ENCODE data around the gene DPP6. TPM values are rescaled to one million over a fixed set of nuclear protein-coding genes. Genes with fewer than 3 reads are reported as not detected.
A peak's percentile ranks its signal among the peaks of the same experiment; 100 is the strongest.

DPP6 gene
- total and polyA plus RNA-seq, 11 donors = 0.05 to 2.9 (median 0.11) TPM; not detected in 3

DNA sequence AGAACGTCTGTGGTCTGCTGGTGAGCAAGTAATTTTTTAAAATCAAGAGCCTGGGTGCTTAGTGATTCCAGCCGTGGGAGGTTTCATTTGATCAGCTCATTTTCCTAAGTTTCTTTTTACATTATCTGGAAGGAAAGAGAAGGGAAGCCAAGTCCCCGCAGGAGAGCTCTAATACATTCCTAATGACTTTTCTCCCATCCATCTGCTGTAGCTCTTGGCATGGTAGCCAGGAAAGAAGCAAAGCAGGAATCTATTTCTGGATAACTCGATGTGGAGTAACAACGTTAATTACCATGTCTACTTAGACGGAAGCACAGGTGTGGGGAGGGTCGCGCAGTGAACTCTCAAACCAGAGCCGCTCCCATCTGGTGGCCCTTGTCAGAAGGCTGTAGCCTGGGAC lies 828.8 kb downstream of the DPP6 start:
- ATAC-seq (no peak), DNase-seq (no peak)
- WGBS, 4 donors = 61 to 70% (median 66%) methylated on average over 9 of the region's 9 CpGs
- Histone ChIP-seq H3K4me1 (no peaks in the 10 kb centered on the region), H3K4me3 (no peak overlapping the region), H3K27ac (no peak overlapping the region), H3K9me3 (no peaks in the 10 kb centered on the region), H3K27me3 (peaks cover 0 to 23% (median 2%) of the 10 kb centered on the region in 9 donors), H3K36me3 (no peaks in the 10 kb centered on the region)
- intact Hi-C loops (cut with DNase I) = no loop called here
- TF ChIP-seq POLR2A (IDR thresholded peaks at IDR 0.05) = no peak
- TF ChIP-seq, protein P1, sequence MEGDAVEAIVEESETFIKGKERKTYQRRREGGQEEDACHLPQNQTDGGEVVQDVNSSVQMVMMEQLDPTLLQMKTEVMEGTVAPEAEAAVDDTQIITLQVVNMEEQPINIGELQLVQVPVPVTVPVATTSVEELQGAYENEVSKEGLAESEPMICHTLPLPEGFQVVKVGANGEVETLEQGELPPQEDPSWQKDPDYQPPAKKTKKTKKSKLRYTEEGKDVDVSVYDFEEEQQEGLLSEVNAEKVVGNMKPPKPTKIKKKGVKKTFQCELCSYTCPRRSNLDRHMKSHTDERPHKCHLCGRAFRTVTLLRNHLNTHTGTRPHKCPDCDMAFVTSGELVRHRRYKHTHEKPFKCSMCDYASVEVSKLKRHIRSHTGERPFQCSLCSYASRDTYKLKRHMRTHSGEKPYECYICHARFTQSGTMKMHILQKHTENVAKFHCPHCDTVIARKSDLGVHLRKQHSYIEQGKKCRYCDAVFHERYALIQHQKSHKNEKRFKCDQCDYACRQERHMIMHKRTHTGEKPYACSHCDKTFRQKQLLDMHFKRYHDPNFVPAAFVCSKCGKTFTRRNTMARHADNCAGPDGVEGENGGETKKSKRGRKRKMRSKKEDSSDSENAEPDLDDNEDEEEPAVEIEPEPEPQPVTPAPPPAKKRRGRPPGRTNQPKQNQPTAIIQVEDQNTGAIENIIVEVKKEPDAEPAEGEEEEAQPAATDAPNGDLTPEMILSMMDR (IDR thresholded peaks at IDR 0.05) = no peak

DNA sequence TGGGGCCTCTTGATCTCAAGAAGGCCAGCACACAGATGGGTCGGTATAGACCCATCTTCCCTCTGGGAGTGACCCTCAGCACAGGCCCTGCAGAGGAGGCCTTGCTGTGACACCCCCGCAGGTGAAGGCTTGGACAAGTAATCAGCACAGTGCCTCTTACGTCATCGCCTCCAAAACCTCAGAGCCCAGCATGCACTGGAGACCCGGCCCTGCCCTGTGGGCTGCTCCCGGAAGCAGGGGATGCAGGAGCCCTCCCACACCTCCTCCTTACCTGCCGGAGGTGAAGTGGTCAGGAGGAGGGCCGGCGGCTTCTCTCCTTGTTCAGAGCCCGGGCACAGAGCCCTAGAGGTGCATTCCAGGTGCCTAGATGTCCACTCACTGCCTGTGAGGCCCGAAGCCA lies 829.3 kb downstream of the DPP6 start:
- no peak overlapping the region for H3K27ac ChIP-seq
- TF ChIP-seq, protein P1 (IDR thresholded peaks at IDR 0.05) = no peak
- TF ChIP-seq POLR2A (IDR thresholded peaks at IDR 0.05) = no peak
- H3K27me3 ChIP-seq = peaks cover 0 to 18% (median 0%) of the 10 kb centered on the region in 9 donors
- H3K4me3 ChIP-seq = no peak overlapping the region
- no peaks in the 10 kb centered on the region for H3K36me3 ChIP-seq
- intact Hi-C loops (cut with DNase I) = no loop called here
- 81 to 87% (median 83%) methylated on average over 7 to 11 of the region's 11 CpGs for WGBS, 4 donors
- no peaks in the 10 kb centered on the region for H3K4me1 ChIP-seq
- ATAC-seq (no peak), DNase-seq (no peak)
- H3K9me3 ChIP-seq = no peaks in the 10 kb centered on the region

DNA sequence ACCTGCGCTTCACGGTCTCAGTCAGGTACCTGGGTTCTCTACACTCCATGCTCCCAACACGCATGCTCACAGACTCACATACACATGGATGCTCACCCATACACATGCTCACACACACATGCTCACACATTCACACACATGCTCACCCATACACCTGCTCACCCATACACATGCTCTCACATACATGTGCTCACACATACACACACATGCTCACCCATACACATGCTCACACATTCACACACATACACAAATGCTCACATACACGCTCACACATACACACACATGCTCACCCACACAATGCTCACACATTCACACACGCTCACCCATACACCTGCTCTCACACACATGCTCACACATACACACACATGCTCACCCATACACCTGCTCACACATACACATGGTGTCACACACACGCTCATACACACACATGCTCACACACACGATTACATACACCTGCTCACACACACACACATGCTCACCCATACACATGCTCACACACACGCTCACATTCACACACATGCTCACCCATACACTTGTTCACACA lies 830.8 kb downstream of the DPP6 start:
- WGBS, 4 donors = 73 to 96% (median 96%) methylated on average over 8 of the region's 8 CpGs
- Histone ChIP-seq H3K4me3 (no peak overlapping the region), H3K36me3 (no peaks in the 10 kb centered on the region), H3K4me1 (no peaks in the 10 kb centered on the region), H3K27me3 (peaks cover 0 to 6% (median 0%) of the 10 kb centered on the region in 9 donors), H3K27ac (no peak overlapping the region), H3K9me3 (no peaks in the 10 kb centered on the region)
- TF ChIP-seq, protein P1 (IDR thresholded peaks at IDR 0.05) = no peak
- TF ChIP-seq POLR2A (IDR thresholded peaks at IDR 0.05) = no peak
- no peak for DNase-seq
- no peak for ATAC-seq
- intact Hi-C loops (cut with DNase I) = no loop called here

DNA sequence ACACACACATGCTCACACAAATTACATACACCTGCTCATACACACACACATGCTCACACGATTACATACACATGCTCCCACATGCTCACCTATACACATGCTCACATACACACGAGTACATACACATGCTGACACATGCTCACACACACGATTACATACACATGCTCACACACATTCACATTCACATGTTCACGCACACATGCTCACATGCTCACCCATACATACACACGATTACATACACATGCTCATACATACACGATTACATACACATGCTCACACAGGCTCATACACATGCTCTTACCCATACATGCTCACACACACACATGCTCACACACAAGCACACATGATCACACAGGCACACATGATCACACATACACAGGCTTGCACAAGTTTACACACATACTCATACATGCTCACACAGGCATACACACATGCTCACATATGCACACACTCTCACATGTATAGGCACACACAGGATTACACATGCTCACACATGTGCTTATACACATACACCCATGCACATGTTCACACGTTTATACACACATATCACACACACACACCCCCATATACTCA lies 832.2 kb downstream of the DPP6 start:
- WGBS, 4 donors = 91 to 93% (median 92%) methylated on average over 7 of the region's 7 CpGs
- intact Hi-C loops (cut with DNase I) = no loop called here
- no peaks in the 10 kb centered on the region for H3K4me1 ChIP-seq
- H3K4me3 ChIP-seq = no peak overlapping the region
- TF ChIP-seq POLR2A (IDR thresholded peaks at IDR 0.05) = no peak
- TF ChIP-seq, protein P1 (IDR thresholded peaks at IDR 0.05) = no peak
- no peak overlapping the region for H3K27ac ChIP-seq
- H3K36me3 ChIP-seq = no peaks in the 10 kb centered on the region
- peak in 1 of 4 donors; percentile 6 for ATAC-seq
- no peaks in the 10 kb centered on the region for H3K27me3 ChIP-seq
- no peak for DNase-seq
- H3K9me3 ChIP-seq = no peaks in the 10 kb centered on the region

All from heart left ventricle (tissue), 16 donors.